Measurements from ENCODE around the gene ZNF408.

Gene ZNF408

DNA sequence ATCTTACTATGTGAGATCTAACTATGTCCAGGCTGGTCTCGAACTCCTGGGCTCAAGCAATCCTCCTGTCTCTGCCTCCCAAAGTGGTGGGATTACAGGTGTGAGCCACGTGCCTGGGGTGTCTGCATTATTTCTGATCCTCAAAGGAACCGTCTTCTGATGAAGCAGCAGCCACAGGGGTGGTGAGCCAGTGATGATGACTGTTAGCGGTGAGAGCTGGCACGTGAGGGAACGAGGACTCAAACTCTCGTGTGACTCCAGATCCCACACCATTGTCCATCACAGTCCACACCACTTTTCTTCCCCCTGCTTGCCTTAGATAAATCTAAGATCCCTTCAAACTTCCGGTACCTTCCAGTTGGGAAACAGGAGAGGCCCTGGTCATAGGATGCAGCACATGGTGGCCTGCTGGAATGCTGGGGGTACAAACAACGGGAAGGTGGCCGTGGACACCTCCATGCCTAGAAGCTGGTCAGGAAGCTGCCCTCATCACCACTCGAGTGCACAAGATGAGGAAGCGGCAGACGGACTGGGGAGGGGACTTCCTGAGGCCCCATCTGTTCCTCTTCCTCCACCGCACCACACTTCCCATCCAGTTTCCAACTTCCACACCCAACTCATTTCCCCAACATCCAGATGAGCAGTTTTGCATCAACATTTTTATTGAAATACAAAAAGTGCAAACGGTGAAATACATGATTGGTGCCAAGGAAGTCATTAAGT lies 24.2 kb upstream of the ZNF408 start:
- DNase-seq = no peak

DNA sequence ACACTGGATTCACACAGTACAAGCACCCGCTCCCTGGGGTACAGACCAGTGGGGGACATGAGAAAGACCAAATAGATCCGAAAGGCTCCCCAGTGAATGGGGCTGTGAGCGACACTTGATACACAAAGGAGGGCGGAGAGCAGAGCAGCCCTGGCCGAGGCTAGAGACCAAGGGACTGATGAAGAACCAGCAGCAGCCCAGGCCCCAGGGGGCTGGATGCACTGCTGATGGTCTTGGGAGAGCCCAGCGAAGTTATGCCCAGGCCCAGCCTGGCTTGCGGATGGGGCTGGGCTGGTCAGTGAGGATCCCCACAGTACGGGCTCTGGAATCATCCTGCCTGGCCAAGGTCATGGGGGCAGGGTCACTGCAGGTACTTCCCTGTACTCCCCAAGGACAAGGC lies 23.7 kb upstream of the ZNF408 start:
- DNase-seq = no peak

DNA sequence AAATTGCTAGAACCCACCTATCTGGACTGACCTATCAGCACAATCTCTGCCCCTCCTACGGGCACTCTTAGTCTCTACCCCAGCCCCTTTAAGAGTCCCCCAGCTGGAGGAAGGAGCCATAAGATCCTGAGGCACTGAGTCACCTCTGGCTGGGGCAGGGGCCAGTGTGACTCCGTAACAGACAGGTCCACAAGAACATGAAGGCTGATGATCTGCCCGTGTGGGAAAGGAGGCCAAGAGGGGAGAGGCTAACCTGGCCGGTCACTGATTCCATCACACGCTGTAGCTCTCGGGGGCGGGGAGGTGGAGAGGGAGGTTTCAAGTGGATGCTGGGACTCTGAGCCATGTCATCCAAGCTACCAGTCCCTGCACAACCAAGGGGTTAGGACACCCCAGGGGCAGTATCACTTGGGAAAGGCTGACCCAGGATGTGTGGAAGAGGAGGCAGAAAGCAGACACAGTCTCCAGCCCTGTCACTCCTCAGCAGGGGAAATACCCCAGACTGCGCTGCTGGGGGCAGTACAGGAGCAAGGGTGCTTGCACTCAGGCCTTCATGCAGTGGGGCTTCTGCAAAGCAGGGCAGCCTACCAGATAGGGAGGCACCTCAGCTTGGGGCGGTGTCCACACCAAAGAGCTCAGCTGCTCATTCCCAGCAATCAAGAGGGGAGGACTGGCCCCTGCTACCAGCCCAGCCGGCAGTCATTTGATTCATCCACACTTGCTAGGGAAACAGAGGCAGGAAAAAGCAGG lies 22.7 kb upstream of the ZNF408 start:
- no peak for DNase-seq

DNA sequence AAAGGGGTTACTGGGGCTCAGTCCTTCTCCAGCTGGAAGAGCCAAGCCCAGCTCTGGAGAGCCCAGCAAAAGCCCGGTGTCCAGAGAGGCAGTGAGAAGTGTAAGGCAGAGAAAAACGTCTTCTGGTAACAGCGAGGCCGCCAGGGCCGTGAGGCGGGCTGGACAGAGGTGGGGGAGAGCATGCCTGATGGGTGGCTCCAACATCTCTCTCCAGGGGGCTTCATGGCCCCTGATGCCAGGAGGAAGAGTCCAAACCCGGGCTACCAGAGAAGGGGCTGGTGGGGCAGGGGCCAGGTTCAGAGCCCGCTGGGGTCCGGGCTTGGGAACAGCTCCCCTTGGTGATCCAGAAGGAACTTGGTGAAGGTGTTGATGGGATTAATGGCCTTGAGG lies 22.1 kb upstream of the ZNF408 start:
- DNase-seq = no peak

DNA sequence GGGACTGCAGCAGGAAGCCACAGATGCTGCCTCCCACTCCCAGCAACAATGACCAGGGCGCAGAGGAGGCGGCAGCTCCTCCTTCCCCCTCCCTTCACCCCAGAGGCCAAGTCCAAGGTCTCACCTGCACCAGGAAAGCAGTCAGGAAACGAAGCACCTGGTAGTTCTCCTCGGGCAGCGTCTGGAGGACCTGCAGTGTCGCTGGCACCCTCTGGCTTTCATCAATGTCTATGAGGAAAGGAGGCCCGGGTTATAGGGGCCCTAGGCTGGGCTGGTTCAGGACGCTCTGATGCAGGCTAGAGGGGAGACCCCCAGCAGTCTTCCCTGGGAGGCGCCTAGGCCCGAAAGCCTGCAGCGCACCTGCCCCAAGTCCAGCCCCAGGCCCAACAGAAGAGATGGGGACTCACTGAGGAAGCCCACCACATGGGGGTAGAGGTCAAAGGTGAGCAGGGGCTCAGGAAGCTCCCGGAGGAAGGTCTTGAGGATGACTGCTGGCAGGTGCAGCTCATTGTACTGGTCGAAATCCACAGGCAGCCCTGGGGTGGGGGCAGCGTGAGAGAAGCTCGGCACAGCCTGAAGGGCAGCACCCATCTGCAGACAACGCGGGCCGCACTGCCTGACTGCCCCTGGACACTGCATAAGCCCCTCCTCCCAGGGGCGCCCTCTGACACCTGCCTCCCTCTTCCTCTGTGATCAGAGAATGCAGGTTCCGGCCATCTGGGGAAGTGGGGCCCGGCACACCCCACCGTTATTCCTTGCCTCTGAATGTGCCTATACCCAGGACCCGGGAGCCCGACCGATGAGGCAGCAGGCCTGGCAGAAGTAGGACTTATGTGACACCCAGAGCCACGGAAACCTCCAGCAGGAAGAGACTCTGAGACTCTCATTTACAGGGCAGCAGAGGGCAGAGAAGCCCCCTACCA lies 21.3 kb upstream of the ZNF408 start:
- no peak for DNase-seq

DNA sequence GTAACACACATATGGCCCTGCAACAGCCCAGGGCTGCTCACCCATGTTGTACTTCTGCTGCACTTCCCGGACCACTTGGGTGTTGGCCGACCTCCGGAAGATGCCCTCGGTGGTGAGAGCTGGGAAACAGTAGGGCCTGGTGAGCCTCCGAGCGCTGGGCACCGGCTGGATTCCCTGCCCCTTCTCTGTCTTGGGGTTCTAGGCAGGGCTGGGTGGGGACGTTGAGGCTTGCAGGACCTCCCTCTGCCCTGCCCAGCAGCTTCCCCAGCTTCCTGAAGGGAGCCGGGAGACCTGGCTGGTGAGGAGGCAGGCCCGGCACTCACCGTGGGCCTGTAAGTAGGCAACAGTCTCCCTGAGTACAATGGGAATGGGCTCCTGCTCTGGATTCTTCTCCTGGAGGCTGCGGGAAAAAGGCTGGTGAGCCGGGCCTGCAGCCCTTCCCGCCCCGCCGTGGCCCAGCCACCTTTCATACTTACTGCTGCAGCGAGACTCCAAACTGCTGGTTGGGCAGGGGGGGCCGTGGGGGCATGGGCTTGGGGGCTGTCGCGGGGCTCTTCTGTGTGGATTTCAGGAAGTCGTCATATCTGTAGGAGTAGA lies 20.6 kb upstream of the ZNF408 start:
- no peak for DNase-seq

DNA sequence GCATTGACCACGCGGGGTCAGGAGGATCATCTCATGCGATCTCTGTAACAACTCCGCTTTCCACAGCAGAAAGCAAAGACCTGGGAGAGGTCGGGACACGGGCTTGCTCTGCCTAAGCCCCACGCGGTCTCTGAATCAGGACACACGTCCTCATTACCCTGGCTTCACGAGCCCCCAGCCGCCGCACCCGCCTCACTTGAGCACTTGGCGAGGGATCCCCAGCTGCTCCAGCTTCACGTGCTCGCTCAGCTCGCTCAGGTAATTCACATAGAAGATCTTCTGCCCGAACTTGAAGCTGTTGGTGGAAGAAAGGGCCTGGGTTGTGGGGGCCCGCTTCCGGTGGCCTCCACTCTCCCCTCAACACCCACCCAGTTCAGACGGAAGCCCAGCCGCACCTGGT lies 20.0 kb upstream of the ZNF408 start:
- DNase-seq = no peak

DNA sequence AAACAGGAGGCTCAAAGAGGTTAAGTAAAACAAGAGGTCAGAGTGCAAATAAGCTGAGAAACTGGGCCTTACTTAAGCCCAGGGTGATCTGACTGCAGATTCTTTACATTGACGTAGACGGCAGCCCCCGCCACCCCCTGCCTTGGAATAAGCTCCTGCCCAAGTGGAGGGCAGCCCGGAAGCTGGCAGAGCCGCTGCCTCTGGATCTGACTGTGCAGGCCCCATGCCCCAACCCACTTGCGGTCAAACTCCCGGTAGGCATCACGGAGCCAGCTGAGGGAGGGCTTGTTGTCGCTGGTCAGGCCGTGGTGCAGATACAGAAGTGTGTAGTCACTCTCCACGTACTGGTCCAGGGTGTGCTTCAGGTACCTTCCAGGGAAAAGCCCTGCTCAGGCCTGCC lies 19.0 kb upstream of the ZNF408 start:
- DNase-seq = no peak

DNA sequence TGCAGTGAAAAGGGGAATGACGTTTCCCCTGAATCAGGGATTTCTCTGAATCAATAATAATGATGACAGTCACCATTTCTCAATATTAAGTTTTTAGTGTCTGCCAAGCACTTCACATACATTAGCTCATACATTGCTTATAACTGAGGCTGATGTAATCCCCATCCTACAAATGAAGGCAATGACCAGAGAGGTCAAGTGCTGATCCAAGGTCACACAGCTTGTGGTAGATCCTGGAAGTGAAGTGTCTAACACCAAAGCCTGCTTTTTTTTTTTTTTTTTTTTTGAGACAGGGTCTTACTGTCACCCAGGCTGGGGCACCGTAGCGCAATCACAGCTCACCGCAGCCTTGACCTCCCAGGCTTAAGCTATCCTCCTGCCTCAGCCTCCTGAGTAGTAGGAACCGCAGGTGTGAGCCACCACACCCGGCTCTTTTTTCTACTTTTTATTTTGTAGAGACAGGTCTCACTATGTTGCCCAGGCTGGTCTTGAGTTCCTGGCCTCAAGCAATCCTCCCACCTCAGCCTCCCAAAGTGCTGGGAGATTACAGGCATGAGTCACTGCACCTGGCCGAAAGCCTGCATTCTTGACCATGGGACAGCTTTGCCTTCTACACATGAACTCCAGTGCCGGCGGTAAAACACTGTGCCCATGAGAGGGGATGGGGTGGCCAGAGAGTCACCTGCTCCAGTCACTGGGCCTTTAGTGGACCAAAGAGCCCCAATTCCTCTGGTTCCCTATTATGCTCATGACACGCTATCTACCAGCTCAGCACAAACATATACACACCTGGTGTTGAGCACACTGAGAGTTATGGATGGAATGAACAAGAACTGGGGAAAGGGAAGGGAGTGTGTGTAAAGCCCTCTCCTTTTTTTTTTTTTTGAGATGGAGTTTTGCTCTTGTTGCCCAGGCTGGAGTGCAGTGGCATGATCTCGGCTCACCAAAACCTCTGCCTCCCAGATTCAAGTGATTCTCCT lies 17.8 kb upstream of the ZNF408 start:
- DNase-seq = no peak

DNA sequence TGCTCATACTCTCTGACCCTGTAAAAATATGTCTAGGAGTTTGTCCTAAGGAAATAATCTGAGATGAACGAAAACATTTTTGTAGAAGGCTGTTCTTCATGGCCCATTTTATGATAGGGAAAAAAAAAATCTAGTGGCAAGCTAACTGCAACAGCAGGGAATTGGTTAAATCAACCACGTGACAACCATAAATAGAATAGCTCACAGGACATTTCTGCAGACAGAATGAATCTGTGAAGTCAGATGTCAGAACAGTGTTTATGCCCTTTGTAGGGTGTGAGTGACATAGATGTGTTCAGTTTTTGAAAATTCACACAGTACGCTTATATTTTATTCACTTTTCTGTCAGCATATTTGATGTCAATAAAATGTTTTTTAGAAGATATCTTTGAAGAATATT lies 16.5 kb upstream of the ZNF408 start:
- no peak for DNase-seq

DNA sequence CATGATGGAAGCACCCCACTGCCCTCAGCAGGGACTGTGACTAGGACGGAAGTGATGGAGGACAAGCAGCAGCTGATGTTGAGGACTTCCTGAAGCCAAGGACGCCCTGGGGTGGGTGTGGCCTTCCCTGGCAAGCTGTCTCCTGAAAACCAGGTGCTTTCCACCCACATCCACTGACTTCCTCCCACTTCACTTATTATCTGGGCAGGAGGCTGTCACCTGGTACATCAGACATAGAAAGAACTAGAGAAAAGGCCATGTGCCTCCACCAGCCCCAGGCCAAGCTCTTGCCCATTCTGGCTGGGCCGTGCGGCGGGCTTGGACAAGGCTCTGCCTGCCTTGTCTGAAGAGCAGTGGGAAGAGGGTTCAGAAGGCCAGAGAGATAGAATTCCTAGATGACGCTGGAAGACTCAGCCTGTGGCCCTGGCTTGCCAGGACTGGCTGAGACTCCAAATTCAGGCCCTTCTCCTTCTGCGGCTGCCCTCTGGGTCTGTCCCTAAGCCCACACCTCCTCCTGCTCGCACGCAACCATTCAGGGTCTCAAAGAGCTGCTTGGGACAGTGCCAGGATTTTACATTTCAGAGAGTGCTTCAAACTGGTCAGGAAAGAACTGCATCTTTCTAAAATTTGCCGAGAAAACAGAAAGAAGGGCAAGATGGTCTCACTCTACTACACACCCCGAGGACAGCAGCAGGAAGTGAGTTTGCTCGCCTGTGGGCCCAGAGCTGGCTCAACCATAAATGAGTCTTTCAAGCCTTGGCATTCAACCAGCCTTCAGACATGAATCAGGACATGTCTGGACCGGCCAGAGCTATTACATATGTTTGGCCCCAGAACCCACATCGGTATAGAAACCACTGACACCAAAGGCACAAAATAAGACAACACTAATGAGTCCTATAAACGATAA lies 13.7 kb upstream of the ZNF408 start:
- no peak for DNase-seq

DNA sequence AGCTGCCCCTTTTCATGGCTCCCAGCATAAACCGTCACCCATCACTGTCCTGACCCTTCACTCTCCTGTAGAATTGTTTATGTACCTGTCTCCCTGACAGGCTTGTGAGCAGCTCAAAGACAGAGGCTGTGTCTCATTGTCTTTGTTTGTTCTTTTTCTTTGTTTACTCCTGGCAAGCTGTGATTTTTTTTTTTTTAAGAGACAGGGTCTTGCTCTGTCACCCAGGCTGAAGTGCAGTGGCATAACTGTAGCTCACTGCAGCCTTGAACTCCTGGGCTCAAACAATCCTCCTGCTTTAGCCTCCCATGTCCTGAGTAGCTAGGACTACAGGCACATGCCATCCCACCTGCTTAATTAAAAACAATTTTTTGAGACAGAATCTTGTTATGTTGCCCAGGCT lies 10.1 kb upstream of the ZNF408 start:
- DNase-seq = no peak

DNA sequence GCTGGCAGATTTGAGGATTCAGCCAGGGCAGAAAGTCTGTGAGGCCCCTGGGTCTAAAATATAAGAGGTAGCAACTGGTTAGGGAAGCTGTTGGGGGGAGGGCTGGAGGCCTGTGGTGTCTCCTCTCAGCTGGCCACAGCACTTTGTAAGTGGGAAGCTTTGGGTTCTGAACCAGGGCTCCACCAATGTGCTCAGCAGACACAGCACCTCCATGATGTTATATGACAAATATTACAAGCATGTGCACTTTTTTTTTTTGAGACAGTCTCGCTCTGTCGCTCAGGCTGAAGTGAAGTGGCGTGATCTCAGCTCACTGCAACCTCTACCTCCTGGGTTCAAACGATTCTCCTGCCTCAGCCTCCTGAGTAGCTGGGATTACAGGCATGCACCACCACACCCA lies 8.4 kb upstream of the ZNF408 start:
- no peak for DNase-seq

DNA sequence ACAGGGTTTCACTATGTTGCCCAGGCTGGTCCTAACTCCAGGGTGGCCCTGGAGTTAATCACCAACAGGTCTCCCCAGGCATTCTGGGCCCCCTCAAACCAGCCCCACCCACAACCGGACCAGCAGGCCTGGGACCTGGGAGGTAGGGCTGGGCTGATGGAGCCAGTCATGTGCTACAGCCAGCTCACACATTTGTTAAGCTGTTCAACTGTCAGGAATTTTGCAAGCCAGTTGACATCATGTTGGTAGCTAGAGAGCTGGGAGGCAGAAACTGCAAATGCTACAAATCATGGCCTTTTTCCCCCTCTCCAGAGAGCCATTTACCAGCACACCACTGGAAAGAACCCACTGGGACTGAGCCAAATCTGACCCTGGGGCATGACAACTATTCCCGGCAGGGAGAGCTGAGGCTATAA lies 7.2 kb upstream of the ZNF408 start:
- DNase-seq = no peak

DNA sequence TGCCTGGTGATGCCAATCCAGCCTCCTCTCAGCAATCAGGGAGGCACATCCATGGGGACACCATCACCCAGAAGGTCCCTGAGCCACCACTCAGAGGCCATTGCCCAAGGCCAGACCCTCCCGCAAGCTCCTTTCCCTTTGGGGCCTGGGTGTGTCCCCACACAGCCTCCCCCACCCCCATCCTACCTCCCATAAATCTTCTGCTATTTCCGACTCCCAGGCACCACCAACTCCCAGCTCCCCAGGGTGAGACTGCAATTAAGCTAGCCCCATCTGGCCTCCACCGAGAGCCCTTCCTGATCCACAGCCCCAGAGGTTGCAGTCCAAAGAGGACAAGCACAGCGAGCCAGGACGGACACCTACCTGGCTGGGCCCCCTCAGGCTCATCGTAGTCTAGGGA lies 6.8 kb upstream of the ZNF408 start:
- no peak for DNase-seq

DNA sequence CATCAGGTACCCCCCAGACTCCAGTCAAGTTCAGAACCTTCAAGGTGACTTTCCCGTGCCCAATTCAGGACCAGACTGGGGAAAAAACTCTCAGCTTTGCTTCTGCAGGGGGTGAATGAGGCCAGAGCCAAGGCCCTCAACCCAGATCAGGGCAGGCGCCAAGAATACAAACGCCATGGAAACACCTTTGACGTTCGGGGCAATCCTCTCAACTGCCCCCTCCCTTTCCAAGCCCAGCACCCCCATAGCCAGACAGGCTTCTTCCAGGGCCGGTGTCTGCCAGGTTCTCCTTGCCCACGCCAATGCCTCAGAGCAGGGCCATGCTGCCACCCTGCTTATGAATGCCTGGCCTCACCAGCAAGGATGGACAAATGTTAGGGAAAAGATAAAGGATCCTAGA lies 6.2 kb upstream of the ZNF408 start:
- no peak for DNase-seq

DNA sequence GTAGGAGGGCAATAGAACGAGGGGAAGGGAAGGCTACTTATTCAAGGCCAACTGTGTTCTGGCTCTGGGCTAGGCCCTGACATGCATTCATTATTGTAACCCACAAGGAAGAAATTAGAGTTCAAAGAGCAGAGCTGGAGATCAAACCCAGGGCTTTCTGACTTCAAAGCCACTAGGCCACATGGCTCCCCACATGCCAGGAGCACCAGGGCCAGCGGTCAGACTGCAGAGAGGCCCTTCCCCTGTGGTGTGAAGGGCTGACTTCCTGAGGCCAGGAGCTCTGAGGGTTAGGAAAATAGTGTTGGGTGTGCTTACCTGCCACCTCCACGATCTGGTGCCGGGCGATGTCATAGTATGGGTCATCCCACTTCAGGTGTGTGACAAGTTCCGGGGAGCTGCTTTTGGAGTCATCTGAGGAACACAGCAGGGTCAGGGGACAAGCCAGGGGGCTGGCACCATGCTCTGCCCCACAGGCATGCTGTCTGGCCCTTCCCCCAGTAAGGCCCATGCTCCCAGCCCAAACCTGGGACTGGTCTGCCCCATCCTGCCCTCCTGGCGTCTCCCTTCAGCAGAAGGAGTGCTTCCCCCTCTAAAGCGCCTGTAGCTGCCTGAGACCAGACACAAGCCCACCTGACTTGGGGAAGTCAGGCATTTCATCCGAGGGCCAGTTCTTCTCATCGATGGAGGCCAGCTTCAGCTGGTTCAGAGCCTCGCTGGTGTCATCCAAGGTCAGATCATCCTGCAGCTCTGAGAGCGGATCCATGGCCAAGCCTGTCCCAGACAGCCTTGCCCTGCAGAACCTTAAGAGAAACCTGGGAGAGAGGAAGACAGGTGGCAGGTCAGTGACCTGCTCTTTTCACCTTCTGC lies 5.3 kb upstream of the ZNF408 start:
- no peak for DNase-seq

DNA sequence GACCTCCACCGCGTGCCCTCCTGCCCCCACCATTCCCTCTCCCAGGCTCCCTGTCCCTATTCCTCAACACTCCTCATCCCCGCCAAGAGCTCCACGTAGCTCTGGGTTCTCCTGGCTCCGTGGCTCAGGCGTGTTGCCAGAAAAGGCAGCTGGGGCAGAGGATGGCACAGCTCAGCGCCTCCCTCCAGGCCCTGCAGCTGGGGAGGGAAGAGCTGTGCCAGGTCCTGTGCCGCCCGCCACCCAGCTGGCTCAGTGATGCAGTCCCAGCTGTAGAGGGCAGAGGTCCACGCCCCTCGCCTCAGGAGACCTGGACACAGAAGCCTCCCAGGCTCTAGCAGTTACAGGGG lies 4.6 kb upstream of the ZNF408 start:
- no peak for DNase-seq

DNA sequence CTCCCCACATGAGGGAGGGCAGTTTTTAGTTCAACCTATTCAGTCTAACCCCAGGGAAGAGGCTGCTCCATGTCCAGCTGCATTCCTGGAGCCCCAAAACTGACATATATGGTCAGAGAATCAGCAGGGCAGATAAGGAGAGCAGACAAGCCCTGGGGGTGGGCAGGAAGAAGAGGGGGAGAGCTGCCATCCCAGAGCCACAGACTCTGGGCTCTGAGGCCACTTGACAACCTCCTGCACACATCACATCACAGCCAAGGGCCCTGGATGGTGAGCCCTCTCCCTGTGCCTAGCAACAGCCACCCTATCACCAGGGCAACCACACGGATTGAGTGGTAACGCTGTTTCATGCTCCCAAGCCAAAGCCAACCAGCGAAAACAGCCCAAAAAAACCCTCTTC lies 3.5 kb upstream of the ZNF408 start:
- DNase-seq = no peak

DNA sequence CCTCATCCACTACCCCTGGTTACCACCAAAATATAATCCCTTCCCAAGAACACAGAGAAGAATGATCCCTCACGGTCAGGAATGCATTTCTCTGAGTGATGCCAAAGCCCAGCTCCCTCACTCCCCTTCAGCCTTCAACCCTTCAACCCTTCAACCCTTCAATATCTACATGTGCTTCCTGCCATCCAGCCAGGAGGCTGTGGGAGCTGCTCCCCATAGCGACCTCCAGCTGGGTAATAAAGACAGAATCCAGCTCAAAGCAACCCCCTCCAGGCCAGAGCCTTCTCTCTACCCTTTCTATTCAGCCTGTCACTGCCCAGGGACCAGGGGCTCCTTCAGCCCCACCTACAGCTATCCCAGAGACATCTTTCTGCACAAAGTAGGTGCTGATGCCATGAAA lies 3.1 kb upstream of the ZNF408 start:
- DNase-seq = no peak
